ENCODE data around the gene NR5A2. TPM values are rescaled to one million over a fixed set of nuclear protein-coding genes. Genes with fewer than 3 reads are reported as not detected.

NR5A2 gene
- total and polyA plus RNA-seq, 10 of the 15 experiments (the other 5 are each of a cell fraction or from before 2014, with no cell fraction given), result 0.02 to 0.60 (median 0.15) TPM; not detected in 1

DNA sequence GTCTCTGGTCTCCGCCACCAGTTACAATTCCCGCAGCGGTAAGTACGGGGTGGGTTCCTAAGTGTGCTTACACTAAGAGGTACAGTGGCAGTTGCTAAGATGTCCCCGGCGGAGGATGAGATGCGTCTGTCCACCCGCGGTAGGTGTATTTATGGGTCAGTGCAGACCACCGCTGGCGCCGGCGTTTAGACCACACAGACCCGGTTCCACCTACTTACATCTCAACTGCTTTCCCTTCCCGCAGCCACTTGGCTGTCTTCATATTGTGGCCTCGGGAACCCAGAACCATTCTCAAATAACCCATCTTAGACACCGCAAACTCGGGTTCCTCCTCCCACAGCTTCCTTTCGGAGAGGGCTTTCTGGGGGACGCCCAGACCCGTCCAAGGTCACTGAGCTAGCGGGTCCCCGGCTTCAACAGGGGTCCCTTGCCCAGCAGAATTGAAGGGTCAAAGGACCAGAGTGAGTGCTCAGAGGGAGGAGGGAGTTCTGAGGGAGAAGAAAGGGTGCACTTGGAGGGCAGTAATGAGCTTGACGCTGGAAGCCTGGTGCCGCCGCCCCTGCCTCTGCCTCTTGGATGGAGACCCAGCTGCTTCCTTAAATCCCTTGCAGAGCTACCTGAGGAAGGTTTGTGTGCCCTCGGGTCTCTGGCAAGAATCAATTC is 8.6 kb downstream of the NR5A2 start (continued):
- TF ChIP-seq TCF3 (IDR thresholded peaks at IDR 0.05; ENCODE audit: borderline replicate concordance, insufficient read depth, low read depth, low read length), result no peak
- no peak for TF ChIP-seq RFX5 (IDR thresholded peaks at IDR 0.05; ENCODE audit: low read depth, low read length)
- no peak for TF ChIP-seq MTA3 (IDR thresholded peaks at IDR 0.05; ENCODE audit: borderline replicate concordance, low read length)
- TF ChIP-seq NR2C1 (IDR thresholded peaks at IDR 0.05), result no peak
- TF ChIP-seq CHD4 (IDR thresholded peaks at IDR 0.05), result no peak

GRCh38 chr1:200036619-200037270 is 9.2 kb downstream of the NR5A2 start:
- H2AFZ ChIP-seq (ENCODE audit: control insufficient read depth, low read depth, low read length), result no peak overlapping the region
- no peak overlapping the region for H3K4me3 ChIP-seq
- no peaks in the 10 kb centered on the region for H4K20me1 ChIP-seq (ENCODE audit: control insufficient read depth, insufficient read depth)
- no peaks in the 10 kb centered on the region; the same call in 2 of the 3 replicates for H3K9me3 ChIP-seq (replicated peaks; ENCODE audit: control insufficient read depth, insufficient read depth, low read length)
- WGBS (ENCODE audit: insufficient coverage, insufficient replicate concordance, low lambda C conversion rate, missing lambda C conversion rate), result 17% methylated on average over 18 of the region's 18 CpGs
- H3K36me3 ChIP-seq (ENCODE audit: control insufficient read depth in 2 of 2, insufficient read depth in 2 of 2, low read length in 1 of 2), result no peaks in the 10 kb centered on the region
- ChIA-PET SMC1A (ENCODE audit: uncharacterized antibody, unreplicated experiment) (no interaction called here), RAD21 (ENCODE audit: unreplicated experiment) (no interaction called here), POLR2A (no interaction called here), CTCF (no interaction called here)
- H3K79me2 ChIP-seq (ENCODE audit: control insufficient read depth, insufficient read depth, low read length), result no peaks in the 10 kb centered on the region
- TF ChIP-seq GATAD2B (conservative IDR thresholded peaks at IDR 0.05; ENCODE audit: low read depth) (no peak), POU2F2 (IDR thresholded peaks at IDR 0.05; ENCODE audit: borderline replicate concordance, low read depth, low read length) (no peak)
- DNase-seq (ENCODE audit: low read depth, low spot score) (no peak), ATAC-seq (no peak), FAIRE-seq (no peak)
- in situ Hi-C loops (cut with MboI) (no loop called here), intact Hi-C loops (cut with micrococcal nuclease; ENCODE audit: unreplicated experiment) (no loop called here)
- H3K9ac ChIP-seq (ENCODE audit: control insufficient read depth, insufficient read depth, low read length), result no peak overlapping the region
- no peaks in the 10 kb centered on the region for H3K4me1 ChIP-seq (ENCODE audit: control insufficient read depth, insufficient read depth, low read length)
- no TSS peak for BruUV-seq (replicated peaks)
- H3K27ac ChIP-seq (ENCODE audit: control insufficient read depth, insufficient read depth), result no peak overlapping the region
- H3K4me2 ChIP-seq (ENCODE audit: control insufficient read depth, insufficient read depth), result no peak overlapping the region
- peaks cover 37 to 49% of the 10 kb centered on the region in 2 experiments for H3K27me3 ChIP-seq (replicated peaks in 1 of 2; ENCODE audit: control insufficient read depth in 2 of 2, insufficient read depth in 2 of 2, low read length in 1 of 2)

Data from GM12878 (cell line).